COLO668 (cell line): ENCODE data around the gene RAB38.

Experiments used
- DNase-seq: peaks from one replicate; lab custom pipeline; 2025; ENCODE audit not compliant: unreplicated experiment; lab: John Stamatoyannopoulos, UW

Gene RAB38

DNA sequence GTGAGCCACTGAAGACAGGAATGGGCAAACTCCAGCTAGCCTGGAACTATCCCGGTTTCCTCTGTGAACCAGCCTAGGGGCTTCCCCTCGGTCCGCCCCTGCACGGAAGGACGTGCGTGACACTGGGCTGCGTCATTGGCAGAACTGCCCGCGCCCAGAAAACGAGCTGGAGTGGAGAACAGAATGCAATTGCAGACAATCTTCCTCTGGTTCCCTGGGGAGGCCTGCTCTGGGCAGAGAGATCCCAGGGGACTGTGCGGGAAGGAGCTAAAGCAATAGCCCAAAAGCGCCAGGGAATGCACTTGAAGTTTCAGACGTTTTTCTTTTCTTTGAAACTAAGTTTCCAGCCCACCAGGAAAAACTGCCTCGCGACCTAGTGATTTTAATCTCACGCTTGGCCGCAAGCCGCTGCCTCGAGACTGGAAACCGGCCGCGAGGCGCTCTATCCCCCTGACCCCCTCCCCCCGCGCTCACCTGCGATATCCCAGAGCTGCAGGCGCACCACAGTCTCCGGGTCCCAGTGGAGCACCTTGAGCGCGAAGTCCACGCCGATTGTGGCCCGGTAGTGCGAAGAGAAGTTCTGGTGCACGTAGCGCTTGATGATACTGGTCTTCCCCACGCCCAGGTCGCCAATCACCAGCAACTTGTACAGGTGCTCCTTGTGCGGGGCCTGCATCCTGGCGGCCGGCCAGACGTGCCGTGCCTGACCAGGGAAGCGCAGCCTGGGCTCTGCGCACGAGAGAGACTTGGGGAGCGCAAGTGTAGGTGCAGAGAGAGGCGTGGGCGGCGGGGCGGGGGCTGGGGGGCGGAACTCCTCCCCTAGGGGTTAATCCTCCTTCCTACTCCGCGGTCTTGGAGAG is at the start of gene RAB38:
TSS of gene RAB38 (minus strand) at position 735 of the 860 bp plus-strand sequence. CDS start at position 676, 59 bp downstream.
- DNase-seq, result peak; percentile 71

DNA sequence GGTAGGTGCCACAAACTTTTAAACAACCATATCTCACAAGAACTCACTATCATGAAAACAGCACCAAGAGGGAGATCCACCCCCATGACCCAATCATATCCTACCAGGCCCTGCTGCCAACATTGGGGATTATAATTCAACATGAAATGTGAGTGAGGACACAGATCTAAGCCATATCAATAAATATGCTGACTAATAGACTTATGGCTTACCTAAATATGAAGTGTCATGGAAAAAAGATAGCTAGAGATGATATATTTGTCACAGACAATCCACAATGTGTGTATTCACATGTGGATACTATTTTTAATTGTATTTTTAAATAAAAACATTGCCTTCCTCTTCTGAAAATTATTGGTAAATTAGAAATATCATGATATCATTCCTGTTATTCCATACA is 38.2 kb upstream of the RAB38 start:
- DNase-seq, result no peak

DNA sequence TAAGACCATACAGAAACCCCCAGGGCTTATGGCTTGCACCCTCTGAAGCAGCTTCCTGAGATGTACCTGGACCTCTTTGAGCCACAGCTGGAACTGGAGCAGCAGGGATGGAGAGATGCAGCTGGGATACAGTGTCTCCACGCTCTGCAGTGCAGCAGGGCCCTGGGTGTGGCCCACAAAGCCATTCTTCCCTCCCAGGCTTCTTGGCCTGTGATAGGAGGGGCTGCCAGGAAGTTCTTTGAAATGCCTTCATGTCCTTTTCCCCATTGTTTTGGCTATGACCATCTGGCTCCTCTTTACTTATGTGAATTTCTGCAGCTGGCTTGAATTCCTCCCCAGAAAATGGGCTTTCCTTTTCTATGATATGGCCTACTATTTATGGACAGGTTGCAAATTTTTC is 37.1 kb upstream of the RAB38 start:
- no peak for DNase-seq

DNA sequence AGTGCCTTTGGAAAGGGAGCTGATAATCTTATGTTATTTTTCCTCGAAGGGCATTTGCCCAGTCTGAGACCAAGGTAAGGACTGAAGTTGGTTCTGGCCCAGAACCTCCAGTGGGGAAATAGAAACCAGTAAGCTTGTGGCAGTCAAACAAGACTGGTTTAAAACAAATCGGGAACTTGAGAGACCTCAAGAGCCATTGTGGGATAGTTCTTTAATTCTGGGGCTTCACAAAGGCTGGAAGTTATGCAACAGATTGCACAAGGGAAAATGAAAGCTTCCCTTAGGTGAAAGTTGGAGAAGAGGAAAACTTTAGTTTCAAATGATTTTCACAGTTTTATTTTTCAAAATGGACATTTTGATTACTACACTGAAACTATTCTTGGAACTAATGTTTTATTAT is 33.5 kb upstream of the RAB38 start:
- no peak for DNase-seq

DNA sequence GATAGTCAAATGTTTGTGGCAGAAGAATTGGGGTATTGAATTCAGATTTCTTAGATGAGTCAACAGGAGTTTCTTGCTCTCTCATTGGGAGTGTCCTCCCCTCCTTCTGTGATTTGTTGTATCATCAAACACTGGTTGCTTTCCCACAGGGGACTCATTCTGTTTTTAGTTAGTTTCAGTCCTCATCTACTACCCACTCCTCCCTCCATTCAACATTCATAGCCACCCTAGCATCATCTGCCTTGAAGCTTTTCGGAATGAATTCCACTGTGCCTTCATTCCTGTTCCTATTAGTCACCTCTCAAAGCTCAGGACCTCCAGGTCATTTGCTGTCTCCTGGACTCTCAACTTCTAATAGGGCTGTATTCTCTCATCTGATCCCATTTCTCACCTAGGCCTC is 31.5 kb upstream of the RAB38 start:
- no peak for DNase-seq

DNA sequence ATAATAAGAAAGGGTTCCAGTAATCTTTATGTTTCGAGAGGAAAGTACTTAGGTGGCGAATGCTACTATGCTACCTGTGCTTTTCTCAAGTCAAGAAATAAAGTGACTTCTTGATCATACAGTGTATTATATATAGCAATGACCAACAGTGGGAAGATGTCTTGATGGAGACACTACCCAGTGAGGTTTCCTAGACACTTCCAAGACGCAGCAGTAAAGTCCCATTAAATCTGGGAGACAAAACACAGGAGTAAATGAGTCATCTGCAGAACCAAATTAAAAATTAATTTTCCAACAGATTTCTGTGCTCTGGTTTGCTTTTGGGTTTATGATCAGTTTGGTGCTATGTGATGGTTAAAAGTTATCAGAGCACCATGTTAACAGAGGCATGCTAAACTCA is 29.1 kb upstream of the RAB38 start:
- no peak for DNase-seq

DNA sequence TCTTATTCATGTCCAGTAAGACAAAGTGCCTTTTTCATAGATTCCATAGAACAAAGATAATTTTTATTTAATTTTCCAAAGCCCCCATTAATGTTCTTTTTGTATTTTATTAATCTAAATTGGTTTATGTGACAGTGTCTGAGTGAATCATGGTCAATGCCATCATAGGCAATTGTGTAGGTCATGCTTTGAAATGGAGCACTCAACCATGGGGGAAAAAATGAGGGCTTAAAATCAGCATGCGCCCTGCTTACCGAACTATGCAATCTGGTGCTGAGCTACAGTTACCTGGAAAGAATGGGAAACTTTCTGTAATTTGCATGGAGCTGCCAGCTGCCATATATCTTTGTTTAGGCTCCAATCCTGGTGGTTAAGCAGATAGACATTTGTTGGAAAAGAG is 28.4 kb upstream of the RAB38 start:
- DNase-seq, result no peak

DNA sequence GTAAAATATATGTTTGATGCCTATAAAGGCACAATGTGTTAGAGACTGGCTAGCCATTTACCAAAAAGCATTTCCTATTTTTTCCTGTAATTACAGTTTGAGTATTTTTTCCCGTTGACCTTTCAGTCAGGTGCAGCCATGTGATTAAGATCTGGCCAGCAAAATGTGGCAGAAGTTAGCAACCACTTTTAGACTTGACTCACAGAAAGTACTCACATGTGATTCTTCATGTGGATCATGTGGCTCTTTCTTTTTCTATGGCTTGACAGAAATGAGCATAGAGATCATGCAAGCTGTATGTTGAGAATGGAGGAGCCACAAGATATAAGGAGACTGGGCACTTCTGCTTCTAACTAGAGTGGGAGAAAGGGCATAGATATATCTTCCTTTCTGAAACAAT is 27.3 kb upstream of the RAB38 start:
- DNase-seq, result no peak

DNA sequence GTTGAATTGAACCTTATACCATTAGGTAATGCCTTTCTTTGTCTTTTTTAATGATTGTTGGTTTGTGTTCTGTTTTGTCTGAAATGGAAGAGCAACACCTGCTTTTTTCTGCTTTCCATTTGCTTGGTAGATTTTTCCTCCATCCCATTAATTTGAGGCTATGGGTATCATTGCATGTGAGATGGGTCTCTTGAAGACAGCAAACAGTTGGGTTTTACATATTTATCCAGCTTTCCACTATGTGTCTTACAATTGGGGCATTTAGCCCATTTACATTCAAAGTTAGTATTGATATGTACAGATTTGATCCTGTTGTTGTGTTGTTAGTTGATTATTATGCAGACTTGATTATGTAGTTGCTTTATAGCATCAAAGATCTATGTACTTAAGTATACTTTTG is 21.1 kb upstream of the RAB38 start:
- DNase-seq, result no peak

DNA sequence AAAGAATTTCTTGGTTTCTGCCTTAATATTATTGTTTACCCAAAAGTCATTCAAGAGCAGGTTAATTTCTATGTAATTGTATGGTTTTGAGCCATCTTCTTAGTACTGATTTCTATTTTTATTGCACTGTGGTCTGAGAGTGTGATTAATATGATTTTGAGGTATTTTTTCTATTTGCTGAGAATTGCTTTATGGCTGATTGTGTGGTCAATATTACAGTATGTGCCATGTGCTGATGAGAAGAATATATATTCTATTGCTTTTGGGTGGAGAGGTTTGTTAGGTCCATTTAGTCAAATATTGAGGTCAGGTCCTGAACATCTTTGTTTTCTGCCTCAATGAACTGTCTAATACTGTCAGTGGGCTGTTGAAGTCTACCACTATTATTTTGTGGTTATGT is 20.7 kb upstream of the RAB38 start:
- no peak for DNase-seq

DNA sequence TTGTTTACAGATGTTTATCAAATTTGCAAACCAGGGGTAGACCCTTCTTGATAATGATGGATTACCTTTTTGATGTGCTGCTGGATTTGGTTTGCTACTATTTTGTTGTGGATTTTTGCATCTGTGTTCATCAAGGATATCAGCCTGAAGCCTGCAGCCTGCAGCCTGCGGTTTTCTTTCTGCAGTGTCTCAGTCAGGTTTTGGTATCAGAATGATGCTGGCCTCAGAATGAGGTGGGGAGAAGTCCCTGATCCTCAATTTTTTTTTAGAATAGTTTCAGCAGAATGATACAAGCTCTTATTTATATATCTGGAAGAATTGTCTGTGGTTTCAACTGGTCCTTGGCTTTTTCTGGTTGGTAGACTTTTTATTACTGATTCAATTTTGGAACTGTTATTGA is 19.7 kb upstream of the RAB38 start:
- DNase-seq, result no peak

DNA sequence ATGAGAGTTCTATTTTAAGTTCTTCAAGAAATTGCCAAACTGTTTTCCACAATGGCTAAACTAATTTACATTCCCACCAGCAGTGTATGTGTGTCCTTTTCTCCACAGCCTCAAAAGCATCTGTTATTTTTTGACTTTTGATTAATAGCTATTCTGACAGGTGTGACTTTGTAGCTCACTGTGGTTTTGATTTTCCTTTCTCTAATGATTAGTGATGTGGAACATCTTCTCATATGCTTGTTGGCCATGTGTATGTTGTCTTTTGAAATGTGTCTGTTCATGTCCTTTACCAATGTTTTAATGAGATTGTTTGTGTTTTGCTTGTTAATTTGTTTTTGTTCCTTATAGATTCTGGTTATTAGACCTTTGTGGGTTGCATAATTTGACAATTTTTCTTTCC is 18.0 kb upstream of the RAB38 start:
- no peak for DNase-seq

DNA sequence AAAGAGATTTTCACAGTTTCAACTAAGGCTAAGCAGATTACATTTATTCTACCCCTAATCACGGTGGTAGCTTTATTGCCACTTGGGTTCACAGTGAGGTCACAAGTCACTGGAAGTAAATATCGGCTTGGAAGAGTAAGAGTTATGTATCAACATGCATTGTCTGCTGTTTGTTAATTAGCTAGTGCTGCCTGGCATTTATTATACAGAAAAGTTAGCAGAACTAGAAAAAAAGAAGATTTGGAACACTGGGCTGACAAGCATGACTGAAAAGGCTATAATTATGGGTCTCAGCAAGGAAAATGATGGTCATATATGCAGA is 13.7 kb upstream of the RAB38 start:
- DNase-seq, result no peak

DNA sequence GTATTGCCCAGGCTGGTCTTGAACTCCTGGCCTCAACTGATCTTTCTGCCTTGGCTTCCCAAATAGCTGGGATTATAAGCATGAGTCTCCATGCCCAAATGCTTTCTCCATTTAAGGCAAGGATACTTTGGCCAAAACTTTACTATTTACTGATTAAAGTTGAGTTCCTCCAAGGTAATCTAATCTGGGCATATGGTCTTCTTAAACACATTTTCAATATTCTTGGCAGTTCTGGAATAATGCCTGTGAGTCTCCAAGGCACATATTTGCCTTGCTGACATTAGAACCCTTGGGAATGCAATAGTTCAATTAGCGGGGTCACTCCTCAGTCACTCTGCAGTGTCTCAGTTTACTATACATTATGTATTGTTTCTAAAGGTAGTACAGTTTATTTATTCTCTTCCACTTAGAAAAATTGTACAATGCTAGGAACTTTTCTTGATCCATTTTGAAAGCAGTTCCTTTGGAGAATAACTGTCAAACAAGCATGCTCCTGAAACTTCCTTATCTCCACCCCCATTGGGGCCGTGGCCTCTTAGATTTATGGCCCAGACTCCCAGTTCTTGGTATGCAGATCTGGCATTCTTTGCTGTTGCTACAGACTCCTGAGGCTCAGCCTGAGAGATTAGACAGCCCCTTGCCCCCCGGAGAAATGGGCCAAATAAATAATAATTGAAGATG is 13.1 kb upstream of the RAB38 start:
- DNase-seq, result no peak

DNA sequence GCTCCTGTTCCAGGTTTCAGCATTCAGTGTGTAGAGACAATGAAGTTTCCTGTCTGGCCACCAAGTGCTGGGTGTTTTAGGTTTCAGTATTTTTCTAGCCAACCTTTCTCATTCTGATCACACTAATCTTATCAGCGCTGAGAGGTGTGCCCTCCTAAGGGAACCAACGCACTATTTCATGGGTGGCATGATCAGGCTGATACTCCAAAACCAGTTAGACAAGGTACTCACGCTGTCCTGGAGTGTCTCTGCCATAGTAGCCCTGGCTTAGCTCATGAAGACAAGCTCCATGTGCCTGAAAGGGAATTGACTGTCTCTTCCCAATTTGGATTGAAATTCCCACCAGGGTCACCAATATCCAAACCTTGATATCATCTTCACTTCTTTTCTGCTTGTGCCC is 8.0 kb upstream of the RAB38 start:
- no peak for DNase-seq

DNA sequence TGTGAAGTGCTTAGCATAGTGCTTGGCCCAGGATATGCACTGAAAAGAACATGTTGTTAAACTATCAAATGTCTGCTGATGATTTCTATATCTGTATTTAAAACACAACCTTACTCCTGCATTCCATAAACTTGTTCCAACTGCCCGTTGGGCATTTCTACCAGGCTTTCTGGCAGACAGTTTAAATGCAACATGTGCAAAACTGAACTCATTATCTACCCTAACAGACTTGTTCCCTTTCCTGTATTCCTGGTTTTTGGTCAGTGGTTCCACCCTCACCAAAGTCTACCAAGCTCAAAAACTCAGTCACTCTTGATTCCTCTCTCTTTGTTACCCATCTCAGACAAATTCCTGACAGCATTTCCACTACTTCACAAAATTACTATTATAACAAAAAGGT is 6.5 kb upstream of the RAB38 start:
- no peak for DNase-seq

DNA sequence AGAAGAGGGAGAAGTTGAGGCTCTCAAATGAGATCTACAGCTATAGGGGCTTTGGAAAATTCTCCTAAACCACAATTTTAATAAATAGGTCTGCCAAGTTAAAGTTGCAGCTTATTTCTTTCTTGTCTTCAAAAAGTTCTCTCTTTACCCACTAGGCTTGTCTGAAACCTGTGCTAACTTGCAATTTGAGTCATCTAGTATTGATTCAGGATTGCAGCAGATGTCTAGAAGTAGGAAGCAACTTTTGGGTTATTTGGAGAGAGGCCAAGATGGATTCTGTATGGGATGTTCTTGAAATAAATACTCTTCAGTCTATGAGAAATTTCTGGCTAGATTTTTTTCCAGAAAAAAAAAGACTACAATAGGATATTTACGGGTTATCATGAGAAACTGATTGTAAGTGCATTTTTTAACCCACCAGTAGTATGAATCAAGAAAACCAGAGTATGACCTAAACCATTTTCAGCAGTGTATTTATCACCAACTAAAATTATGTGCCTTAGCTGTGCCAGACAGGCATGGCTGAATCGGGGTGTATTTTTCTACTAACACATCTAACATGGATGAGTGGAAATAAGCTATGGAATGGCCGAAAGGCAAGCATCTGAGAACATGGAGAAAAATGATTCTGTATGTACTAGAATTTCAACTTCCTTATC is 4.9 kb upstream of the RAB38 start:
- no peak for DNase-seq

DNA sequence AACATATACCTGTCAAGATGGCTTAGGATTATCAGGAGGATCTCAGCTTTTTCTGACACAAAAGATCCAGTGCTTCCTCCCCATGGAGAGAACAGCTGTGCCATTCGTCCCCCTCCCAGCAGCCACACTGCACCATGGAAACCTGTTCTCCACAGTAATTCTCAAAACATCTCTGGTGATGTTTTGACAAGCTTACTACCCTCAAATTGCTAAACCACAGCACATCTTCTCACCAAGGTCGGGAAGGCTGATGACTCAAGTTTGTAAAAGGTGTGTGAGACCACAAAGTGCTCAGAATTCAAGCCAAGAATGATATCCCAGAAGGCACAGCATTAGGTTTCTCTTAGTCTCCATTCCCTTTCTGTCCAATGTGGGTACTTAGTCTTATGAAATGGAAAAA is 3.9 kb upstream of the RAB38 start:
- DNase-seq, result no peak

DNA sequence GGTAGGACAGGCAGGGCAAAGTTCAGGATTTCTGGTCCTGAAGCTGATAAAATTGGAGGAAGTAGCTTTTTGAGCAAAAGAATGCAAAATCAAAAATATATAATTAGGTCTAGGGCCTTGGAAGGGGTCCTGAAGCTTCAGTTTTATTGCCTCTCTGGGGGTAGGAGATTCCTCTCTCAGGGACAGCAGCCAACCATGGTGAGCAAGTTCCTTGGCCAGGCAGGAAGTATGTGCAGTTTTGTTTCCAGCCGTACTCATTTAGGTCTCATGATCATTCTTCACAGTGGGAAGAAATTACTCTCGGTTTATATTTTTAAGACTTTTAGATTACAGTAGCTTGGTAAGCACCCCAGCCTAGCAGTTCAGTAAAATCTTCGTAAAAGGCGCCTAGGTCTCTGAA is 2.9 kb upstream of the RAB38 start:
- no peak for DNase-seq

DNA sequence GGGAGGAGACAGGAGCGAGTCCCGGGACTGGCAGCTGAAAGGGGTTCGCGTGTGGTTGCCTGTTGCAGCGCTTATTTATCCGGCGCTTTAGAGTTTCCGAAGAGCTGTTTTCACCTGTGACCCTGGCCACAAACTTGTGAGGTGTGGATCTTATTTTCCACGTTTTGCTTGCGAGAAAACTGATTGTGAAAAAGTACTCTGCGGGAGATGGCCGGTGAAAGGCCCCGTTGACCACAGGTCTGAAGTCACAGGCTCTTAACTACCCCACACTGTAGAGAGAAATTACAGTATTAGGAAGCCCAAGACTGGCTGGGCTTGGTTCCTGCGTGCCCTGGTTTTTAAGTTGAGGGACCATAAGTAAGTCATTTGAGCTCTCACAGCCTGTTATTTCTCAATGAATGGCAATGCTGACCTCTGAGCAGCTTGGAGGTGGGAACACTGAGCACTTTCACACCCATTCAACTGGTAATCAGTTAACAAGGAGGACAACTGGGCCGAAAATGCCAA is 379 bp upstream of the RAB38 start:
- peak; percentile 29 for DNase-seq

DNA sequence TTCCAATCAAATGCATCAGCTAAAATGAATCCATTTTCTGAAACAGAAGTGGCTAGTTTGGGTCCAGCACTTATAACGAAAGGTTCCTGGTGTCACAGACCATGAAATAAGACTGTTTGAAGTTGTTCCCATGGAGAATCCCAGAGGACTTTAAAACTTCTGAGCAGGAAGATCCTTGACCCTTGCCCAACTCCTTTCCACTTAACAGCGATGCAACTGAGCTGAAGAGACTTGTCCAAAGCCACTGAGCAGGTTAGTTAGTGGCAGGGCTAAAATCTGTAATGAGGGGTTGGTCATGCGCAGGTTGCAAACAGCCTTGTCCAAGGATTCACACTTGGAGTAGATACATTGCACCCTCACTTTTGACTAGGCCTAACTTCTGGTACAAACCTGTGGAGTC is 1.3 kb downstream of the RAB38 start:
- no peak for DNase-seq

DNA sequence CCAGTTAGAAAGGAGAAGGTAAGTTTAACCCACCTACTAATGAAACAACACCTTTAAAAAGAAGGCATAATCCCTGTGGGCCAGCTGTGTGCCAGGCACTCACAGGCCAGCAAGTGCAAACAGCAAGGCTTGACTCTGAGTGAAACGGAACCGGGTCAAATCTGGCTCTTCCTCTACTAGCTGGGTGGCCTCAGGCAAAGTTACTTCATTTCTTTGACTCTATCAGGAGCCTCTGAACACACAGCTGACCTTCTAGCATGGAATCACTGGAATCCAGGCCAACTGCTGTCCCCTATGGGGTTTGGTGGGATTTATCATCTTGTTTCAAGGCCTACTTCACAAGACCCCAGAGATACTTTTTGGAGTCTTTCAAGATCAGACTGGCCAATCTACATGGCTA is 3.3 kb downstream of the RAB38 start:
- DNase-seq, result no peak
